K562 (cell line): ENCODE results near the gene PPM1M. TPM values are rescaled to one million over a fixed set of nuclear protein-coding genes. Genes with fewer than 3 reads are reported as not detected.

ENCODE experiments used
- CREBBP ChIP-seq: IDR thresholded peaks from one replicate; pipeline ENCODE4 v1.6.1; 2012; ENCODE audit warnings: low read depth, mild to moderate bottlenecking, control low read depth, inconsistent platforms, low read length
- FUS ChIP-seq: fragments of 200-400 bp; formaldehyde crosslinking; optimal IDR thresholded peaks from 2 replicates; pipeline ENCODE3; 2017; ENCODE audit warnings: low read depth, low read length
- GABPB1 ChIP-seq: sonication (generic); formaldehyde crosslinking; IDR thresholded peaks from 2 replicates; pipeline ENCODE4 v1.8.0; 2022; ENCODE audit warnings: mild to moderate bottlenecking, missing genetic modification reagents
- GTF2F1 ChIP-seq: IDR thresholded peaks from 2 replicates; pipeline ENCODE4 v1.6.1; 2011; ENCODE audit warnings: low read depth, low read length, improper control_type of control experiment
- HCFC1 ChIP-seq: IDR thresholded peaks from 2 replicates; pipeline ENCODE4 v1.6.1; 2012; ENCODE audit warnings: low read depth, low read length, improper control_type of control experiment
- L3MBTL2 ChIP-seq: fragments of 450-650 bp; IDR thresholded peaks from 2 replicates; pipeline ENCODE4 v1.6.1; 2016; ENCODE audit warnings: mild to moderate bottlenecking, moderate library complexity
- MAZ ChIP-seq, 2 experiments: fragments of 450-650 bp in 1 of 2; sonication (generic) in 1 of 2; formaldehyde crosslinking; IDR thresholded peaks in 1 of 2; conservative IDR thresholded peaks in 1 of 2; 2 replicates each; pipeline versions ENCODE4 v1.4.0 to v1.5.0; 2020; ENCODE audit warnings: mild to moderate bottlenecking in 1 of 2, missing genetic modification reagents in 1 of 2
- MIER1 ChIP-seq: fragments of 450-650 bp; IDR thresholded peaks from 2 replicates; pipeline ENCODE4 v1.6.1; 2016; ENCODE audit warnings: antibody characterized with exemption, mild to moderate bottlenecking, low read depth
- STAT5B ChIP-seq: fragments of 250-450 bp; sonication (Bioruptor Pico); IDR thresholded peaks from 2 replicates; pipeline ENCODE4 v1.8.0; 2021; ENCODE audit warnings: mild to moderate bottlenecking, inconsistent platforms
- SUPT5H ChIP-seq: fragments of 450-650 bp; IDR thresholded peaks from 2 replicates; pipeline ENCODE4 v1.6.1; 2016
- TAL1 ChIP-seq: fragments of 450-650 bp; IDR thresholded peaks from 2 replicates; pipeline ENCODE4 v1.6.1; 2016; ENCODE audit warnings: mild to moderate bottlenecking
- TARDBP ChIP-seq: fragments of 450-650 bp; IDR thresholded peaks from 2 replicates; pipeline ENCODE4 v1.6.1; 2016
- ZBTB17 ChIP-seq: fragments of 450-650 bp; formaldehyde crosslinking; IDR thresholded peaks from 2 replicates; pipeline ENCODE4 v1.4.0; 2020; ENCODE audit warnings: mild to moderate bottlenecking
- ZNF699 ChIP-seq: fragments of 250-450 bp; sonication (Bioruptor Pico); IDR thresholded peaks from 2 replicates; pipeline ENCODE4 v1.8.0; 2021; ENCODE audit warnings: mild to moderate bottlenecking, moderate library complexity; ENCODE audit not compliant: insufficient replicate concordance
- ZNF778 ChIP-seq: fragments of 450-650 bp; formaldehyde crosslinking; IDR thresholded peaks from 2 replicates; pipeline ENCODE4 v1.4.0; 2020; ENCODE audit warnings: mild to moderate bottlenecking, moderate library complexity
- polyA plus RNA-seq, 8 experiments: library from polyadenylated mRNA; depleted of rRNA in 4 of 8; stranded (reverse) in 5 of 8; unstranded in 3 of 8; fragments of >200 nt; fragmentation: Nextera tagmentation in 2 of 8; fragmentation: Illumina TruSeq in 1 of 8; extraction: Ambion mirVana in 2 of 8; extraction: Trizol in 1 of 8; gene quantifications; 2 replicates each; pipeline versions ENCODE4 v1.2.1 to v1.2.3, GENCODE V29; 2011 to 2014; ENCODE audit warnings: inconsistent platforms in 1 of 8, missing spikeins in 1 of 8
- total RNA-seq, 7 experiments: library from RNA; depleted of rRNA in 6 of 7; stranded (reverse); fragments of >200 nt in 6 of 7; fragmentation: Illumina TruSeq in 2 of 7; extraction: Trizol in 2 of 7; gene quantifications; 2 replicates each; pipeline versions ENCODE4 v1.2.1 to v1.2.3, GENCODE V29; 2011 to 2021; ENCODE audit warnings: low replicate concordance in 1 of 7
- TF ChIP-seq, protein P1 (sequence below): fragments of 250-450 bp; sonication (Bioruptor Pico); IDR thresholded peaks from 2 replicates; pipeline ENCODE4 v1.8.0; 2022; ENCODE audit warnings: inconsistent platforms
- TF ChIP-seq, protein P2 (sequence below), 3 experiments: IDR thresholded peaks in 2 of 3; conservative IDR thresholded peaks in 1 of 3; 2 replicates each; pipeline ENCODE4 v1.5.1; 2011 to 2012; ENCODE audit warnings: low read length in 3 of 3, mild to moderate bottlenecking in 3 of 3, control low read depth in 2 of 3, improper control_type of control experiment in 1 of 3, inconsistent platforms in 1 of 3, low read depth in 1 of 3, mixed read lengths in 1 of 3, moderate library complexity in 1 of 3; ENCODE audit not compliant: insufficient read depth in 2 of 3
- TF ChIP-seq, protein P3 (sequence below): sonication (generic); formaldehyde crosslinking; IDR thresholded peaks from 2 replicates; pipeline ENCODE4 v1.8.0; 2022; ENCODE audit warnings: missing genetic modification reagents, mild to moderate bottlenecking, moderate library complexity, borderline replicate concordance
- TF ChIP-seq, protein P4 (sequence below), 2 experiments: fragments of 200-800 bp in 1 of 2; sonication (Bioruptor generic) in 1 of 2; sonication (generic) in 1 of 2; formaldehyde crosslinking in 1 of 2; IDR thresholded peaks in 1 of 2; conservative IDR thresholded peaks in 1 of 2; 2 replicates each; pipeline versions ENCODE4 v1.5.0 to v1.6.1; 2016 to 2020; ENCODE audit warnings: missing compliant biosample characterization in 1 of 2, missing genetic modification characterization in 1 of 2, missing genetic modification reagents in 1 of 2
- TF ChIP-seq, protein P5 (sequence below): IDR thresholded peaks from 2 replicates; pipeline ENCODE4 v1.6.1; 2012; ENCODE audit warnings: low read depth, low read length, improper control_type of control experiment, borderline replicate concordance

PPM1M gene
- total and polyA plus RNA-seq, 9 of the 15 experiments (the other 6 are each of a cell fraction or from before 2014, with no cell fraction given), result 1.4 to 9.2 (median 4.4) TPM

DNA sequence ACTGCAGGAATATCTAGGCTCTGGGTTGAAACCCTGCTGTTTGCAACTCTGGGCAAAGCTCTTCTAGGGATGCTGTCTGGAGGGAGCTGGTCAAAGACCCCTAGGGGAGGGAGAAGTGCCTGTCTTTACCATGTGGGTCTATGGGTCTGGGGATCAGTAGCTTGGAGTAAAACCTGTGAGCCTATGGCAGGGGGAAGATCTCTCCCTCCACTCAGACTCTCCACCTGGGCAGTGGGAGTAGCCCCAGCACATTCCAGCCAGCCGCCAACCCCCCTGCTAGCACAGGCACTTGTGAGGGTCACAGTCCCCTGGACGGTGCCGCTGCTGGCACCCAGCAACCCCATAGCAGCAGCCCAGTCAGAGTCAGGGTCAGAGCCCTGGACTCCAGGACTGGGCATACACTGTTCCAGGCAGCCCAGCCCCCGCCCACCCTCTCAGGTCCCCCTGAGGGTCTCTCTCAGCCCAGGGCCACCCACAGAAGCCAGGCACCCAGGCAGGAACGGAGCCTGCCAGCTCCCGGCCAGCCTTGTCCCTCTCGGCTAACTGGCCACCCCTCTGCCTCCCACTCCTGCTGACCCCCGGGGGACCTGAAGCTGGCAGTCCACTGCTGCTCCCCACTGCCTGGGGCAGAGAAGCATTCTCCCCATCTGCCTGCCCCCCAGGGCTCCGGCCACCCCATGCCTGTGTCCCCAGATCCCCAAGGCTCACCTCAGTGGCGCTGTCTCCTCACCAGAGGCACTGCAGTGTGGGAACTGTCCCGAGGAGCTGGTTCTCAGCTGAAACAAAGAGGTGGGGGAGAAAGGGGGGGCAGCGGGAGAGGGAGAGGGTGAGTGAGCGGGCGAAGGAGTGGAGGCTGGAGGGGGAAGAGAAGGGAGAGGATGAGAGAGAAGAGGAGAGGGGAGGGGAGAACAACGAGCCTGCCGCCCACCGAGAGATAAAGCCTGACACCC, 52.9 kb downstream of the PPM1M start (continued):
- TF ChIP-seq, protein P1, sequence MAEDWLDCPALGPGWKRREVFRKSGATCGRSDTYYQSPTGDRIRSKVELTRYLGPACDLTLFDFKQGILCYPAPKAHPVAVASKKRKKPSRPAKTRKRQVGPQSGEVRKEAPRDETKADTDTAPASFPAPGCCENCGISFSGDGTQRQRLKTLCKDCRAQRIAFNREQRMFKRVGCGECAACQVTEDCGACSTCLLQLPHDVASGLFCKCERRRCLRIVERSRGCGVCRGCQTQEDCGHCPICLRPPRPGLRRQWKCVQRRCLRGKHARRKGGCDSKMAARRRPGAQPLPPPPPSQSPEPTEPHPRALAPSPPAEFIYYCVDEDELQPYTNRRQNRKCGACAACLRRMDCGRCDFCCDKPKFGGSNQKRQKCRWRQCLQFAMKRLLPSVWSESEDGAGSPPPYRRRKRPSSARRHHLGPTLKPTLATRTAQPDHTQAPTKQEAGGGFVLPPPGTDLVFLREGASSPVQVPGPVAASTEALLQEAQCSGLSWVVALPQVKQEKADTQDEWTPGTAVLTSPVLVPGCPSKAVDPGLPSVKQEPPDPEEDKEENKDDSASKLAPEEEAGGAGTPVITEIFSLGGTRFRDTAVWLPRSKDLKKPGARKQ (CRISPR knock-in tag), result no peak
- TF ChIP-seq FUS (no peak), L3MBTL2 (no peak), TAL1 (no peak), CREBBP (no peak), STAT5B (CRISPR knock-in tag) (no peak), MIER1 (no peak), MAZ (CRISPR knock-in tag; conservative IDR thresholded peaks at IDR 0.05 in 1 of 2, IDR thresholded peaks at IDR 0.05 in 1 of 2) (peak in 1 of 2 experiments; percentile 73; a peak in 2 of 4 replicates), ZNF778 (CRISPR knock-in tag) (no peak), TARDBP (no peak), SUPT5H (no peak), GABPB1 (no peak), ZBTB17 (CRISPR knock-in tag) (no peak), HCFC1 (no peak), GTF2F1 (no peak), ZNF699 (no peak)
- TF ChIP-seq, protein P2, sequence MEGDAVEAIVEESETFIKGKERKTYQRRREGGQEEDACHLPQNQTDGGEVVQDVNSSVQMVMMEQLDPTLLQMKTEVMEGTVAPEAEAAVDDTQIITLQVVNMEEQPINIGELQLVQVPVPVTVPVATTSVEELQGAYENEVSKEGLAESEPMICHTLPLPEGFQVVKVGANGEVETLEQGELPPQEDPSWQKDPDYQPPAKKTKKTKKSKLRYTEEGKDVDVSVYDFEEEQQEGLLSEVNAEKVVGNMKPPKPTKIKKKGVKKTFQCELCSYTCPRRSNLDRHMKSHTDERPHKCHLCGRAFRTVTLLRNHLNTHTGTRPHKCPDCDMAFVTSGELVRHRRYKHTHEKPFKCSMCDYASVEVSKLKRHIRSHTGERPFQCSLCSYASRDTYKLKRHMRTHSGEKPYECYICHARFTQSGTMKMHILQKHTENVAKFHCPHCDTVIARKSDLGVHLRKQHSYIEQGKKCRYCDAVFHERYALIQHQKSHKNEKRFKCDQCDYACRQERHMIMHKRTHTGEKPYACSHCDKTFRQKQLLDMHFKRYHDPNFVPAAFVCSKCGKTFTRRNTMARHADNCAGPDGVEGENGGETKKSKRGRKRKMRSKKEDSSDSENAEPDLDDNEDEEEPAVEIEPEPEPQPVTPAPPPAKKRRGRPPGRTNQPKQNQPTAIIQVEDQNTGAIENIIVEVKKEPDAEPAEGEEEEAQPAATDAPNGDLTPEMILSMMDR (IDR thresholded peaks at IDR 0.05 in 2 of 3, conservative IDR thresholded peaks at IDR 0.05 in 1 of 3; ENCODE audit: insufficient read depth in 2 of 3, low read depth in 1 of 3, low read length in 3 of 3), result peak in 2 of 3 experiments; percentile 14 to 32; a peak in 3 of 6 replicates
- TF ChIP-seq, protein P3, sequence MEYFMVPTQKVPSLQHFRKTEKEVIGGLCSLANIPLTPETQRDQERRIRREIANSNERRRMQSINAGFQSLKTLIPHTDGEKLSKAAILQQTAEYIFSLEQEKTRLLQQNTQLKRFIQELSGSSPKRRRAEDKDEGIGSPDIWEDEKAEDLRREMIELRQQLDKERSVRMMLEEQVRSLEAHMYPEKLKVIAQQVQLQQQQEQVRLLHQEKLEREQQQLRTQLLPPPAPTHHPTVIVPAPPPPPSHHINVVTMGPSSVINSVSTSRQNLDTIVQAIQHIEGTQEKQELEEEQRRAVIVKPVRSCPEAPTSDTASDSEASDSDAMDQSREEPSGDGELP (CRISPR knock-in tag), result peak; percentile 39; the same call in 1 of the 2 replicates
- TF ChIP-seq, protein P4, sequence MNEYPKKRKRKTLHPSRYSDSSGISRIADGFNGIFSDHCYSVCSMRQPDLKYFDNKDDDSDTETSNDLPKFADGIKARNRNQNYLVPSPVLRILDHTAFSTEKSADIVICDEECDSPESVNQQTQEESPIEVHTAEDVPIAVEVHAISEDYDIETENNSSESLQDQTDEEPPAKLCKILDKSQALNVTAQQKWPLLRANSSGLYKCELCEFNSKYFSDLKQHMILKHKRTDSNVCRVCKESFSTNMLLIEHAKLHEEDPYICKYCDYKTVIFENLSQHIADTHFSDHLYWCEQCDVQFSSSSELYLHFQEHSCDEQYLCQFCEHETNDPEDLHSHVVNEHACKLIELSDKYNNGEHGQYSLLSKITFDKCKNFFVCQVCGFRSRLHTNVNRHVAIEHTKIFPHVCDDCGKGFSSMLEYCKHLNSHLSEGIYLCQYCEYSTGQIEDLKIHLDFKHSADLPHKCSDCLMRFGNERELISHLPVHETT (CRISPR knock-in tag; conservative IDR thresholded peaks at IDR 0.05 in 1 of 2, IDR thresholded peaks at IDR 0.05 in 1 of 2), result no peak
- TF ChIP-seq, protein P5, sequence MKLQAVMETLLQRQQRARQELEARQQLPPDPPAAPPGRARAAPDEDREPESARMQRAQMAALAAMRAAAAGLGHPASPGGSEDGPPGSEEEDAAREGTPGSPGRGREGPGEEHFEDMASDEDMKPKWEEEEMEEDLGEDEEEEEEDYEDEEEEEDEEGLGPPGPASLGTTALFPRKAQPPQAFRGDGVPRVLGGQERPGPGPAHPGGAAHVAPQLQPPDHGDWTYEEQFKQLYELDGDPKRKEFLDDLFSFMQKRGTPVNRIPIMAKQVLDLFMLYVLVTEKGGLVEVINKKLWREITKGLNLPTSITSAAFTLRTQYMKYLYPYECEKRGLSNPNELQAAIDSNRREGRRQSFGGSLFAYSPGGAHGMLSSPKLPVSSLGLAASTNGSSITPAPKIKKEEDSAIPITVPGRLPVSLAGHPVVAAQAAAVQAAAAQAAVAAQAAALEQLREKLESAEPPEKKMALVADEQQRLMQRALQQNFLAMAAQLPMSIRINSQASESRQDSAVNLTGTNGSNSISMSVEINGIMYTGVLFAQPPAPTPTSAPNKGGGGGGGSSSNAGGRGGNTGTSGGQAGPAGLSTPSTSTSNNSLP, result no peak
